Endothelial cell of hepatic sinusoid (primary cell): ENCODE results near the gene AFF3.

Experiments used
- in situ Hi-C: cut with HindIII; loops from 2 replicates; pipeline ENCODE4 v1.10.0; 2017; ENCODE audit warnings: low sequenced_read_pairs

The AFF3 gene

GRCh38 chr2:99734236-99734635 lies 408.2 kb downstream of the AFF3 start:
- in situ Hi-C loops: no loop called here

GRCh38 chr2:99729104-99730025 lies 413.0 kb downstream of the AFF3 start:
- in situ Hi-C loops: no loop called here

- in situ Hi-C loops: no loop called here
Measured at GRCh38 chr2:99728166-99728565, 414.2 kb downstream of the AFF3 start.

- in situ Hi-C loops: no loop called here
Measured at GRCh38 chr2:99727199-99727598, 415.2 kb downstream of the AFF3 start.

- in situ Hi-C loops: no loop called here
Measured at GRCh38 chr2:99726691-99727090, 415.7 kb downstream of the AFF3 start.

- in situ Hi-C loops: no loop called here
Measured at GRCh38 chr2:99725820-99726219, 416.6 kb downstream of the AFF3 start.

- in situ Hi-C loops: no loop called here
Measured at GRCh38 chr2:99722476-99722875, 419.9 kb downstream of the AFF3 start.

GRCh38 chr2:99719102-99719501 lies 423.3 kb downstream of the AFF3 start:
- in situ Hi-C loops: no loop called here

- in situ Hi-C loops: no loop called here
Measured at GRCh38 chr2:99715956-99716355, 426.4 kb downstream of the AFF3 start.

GRCh38 chr2:99714349-99714748 lies 428.0 kb downstream of the AFF3 start:
- in situ Hi-C loops: no loop called here

- in situ Hi-C loops: no loop called here
Measured at GRCh38 chr2:99711144-99711543, 431.2 kb downstream of the AFF3 start.

GRCh38 chr2:99710721-99711120 lies 431.7 kb downstream of the AFF3 start:
- in situ Hi-C loops: no loop called here

- in situ Hi-C loops: no loop called here
Measured at GRCh38 chr2:99709229-99709628, 433.2 kb downstream of the AFF3 start.

GRCh38 chr2:99708231-99708630 lies 434.2 kb downstream of the AFF3 start:
- in situ Hi-C loops: no loop called here

- in situ Hi-C loops: no loop called here
Measured at GRCh38 chr2:99707592-99707991, 434.8 kb downstream of the AFF3 start.

GRCh38 chr2:99706735-99707134 lies 435.7 kb downstream of the AFF3 start:
- in situ Hi-C loops: no loop called here

- in situ Hi-C loops: no loop called here
Measured at GRCh38 chr2:99701503-99701902, 440.9 kb downstream of the AFF3 start.

GRCh38 chr2:99700482-99701398 lies 441.6 kb downstream of the AFF3 start:
- in situ Hi-C loops: no loop called here

GRCh38 chr2:99698896-99699295 lies 443.5 kb downstream of the AFF3 start:
- in situ Hi-C loops: no loop called here

GRCh38 chr2:99697811-99698568 lies 444.4 kb downstream of the AFF3 start:
- in situ Hi-C loops: no loop called here

GRCh38 chr2:99695944-99696253 lies 446.5 kb downstream of the AFF3 start:
- in situ Hi-C loops: no loop called here
